Suprapubic skin (tissue), 4 donors: ENCODE measurements around the gene NOXO1. TPM values are rescaled to one million over a fixed set of nuclear protein-coding genes. Genes with fewer than 3 reads are reported as not detected.
A peak's percentile ranks its signal among the peaks of the same experiment; 100 is the strongest.

Experiments
- DNase-seq, 2 donors: peaks; one replicate each; pipeline ENCODE4 v3.0.0-alpha.2; 2019; ENCODE audit warnings: low spot score in 2 of 2
- H3K27ac ChIP-seq: fragments of 200-600 bp; sonication (generic); one replicate; pipeline ENCODE4 v1.5.1; 2019
- H3K27me3 ChIP-seq: fragments of 200-600 bp; sonication (generic); one replicate; pipeline ENCODE4 v1.5.1; 2019
- H3K36me3 ChIP-seq: fragments of 200-600 bp; sonication (generic); one replicate; pipeline ENCODE4 v1.5.1; 2019
- H3K4me1 ChIP-seq: fragments of 200-600 bp; sonication (generic); one replicate; pipeline ENCODE4 v1.5.1; 2019
- H3K4me3 ChIP-seq: fragments of 200-600 bp; sonication (generic); one replicate; pipeline ENCODE4 v1.5.1; 2019; ENCODE audit warnings: mild to moderate bottlenecking
- H3K9me3 ChIP-seq: fragments of 200-600 bp; sonication (generic); one replicate; pipeline ENCODE4 v1.5.1; 2019
- CTCF ChIP-seq, 2 donors: fragments of 200-600 bp in 1 of 2; fragments of 450-650 bp in 1 of 2; sonication (generic) in 1 of 2; IDR thresholded peaks; one replicate each; pipeline ENCODE4 v1.5.1; 2016 to 2019; ENCODE audit warnings: antibody characterized with exemption in 2 of 2, mild to moderate bottlenecking in 1 of 2, moderate library complexity in 1 of 2
- EP300 ChIP-seq: sonication (generic); formaldehyde crosslinking; IDR thresholded peaks from one replicate; pipeline ENCODE4 v1.6.1; 2017; ENCODE audit warnings: antibody characterized with exemption
- POLR2A ChIP-seq, 2 donors: fragments of 450-650 bp; IDR thresholded peaks; one replicate each; pipeline ENCODE4 v1.6.1; 2017; ENCODE audit warnings: antibody characterized with exemption in 2 of 2, mild to moderate bottlenecking in 2 of 2, moderate library complexity in 2 of 2
- POLR2AphosphoS5 ChIP-seq, 3 donors: sonication (generic); formaldehyde crosslinking; IDR thresholded peaks; one replicate each; pipeline ENCODE4 v1.6.1; 2017; ENCODE audit warnings: antibody characterized with exemption in 3 of 3
- WGBS: methylation state at CpG from one replicate; pipeline ENCODE4 v1.1.5; 2018; 5-methylcytosine and 5-hydroxymethylcytosine counted together
- total RNA-seq, 4 donors: library from RNA; depleted of rRNA; stranded (reverse); fragments of >200 nt; gene quantifications; one replicate each; pipeline ENCODE4 v1.1.0, GENCODE V29; 2016

The NOXO1 gene
- total RNA-seq, 4 donors from 2014 or later: 1.1 to 3.1 (median 2.0) TPM; not detected in 1

- Histone ChIP-seq H3K9me3 (no peaks in the 10 kb centered on the region), H3K4me1 (peaks cover 17% of the 10 kb centered on the region), H3K27me3 (no peaks in the 10 kb centered on the region), H3K36me3 (peaks cover 45% of the 10 kb centered on the region), H3K4me3 (no peak overlapping the region), H3K27ac (peak overlapping the region; percentile 6)
- 92% methylated on average over 5 of the region's 10 CpGs for WGBS
- DNase-seq: no peak
- TF ChIP-seq POLR2A (IDR thresholded peaks at IDR 0.05) (no peak), CTCF (IDR thresholded peaks at IDR 0.05) (no peak), EP300 (no peak), POLR2AphosphoS5 (IDR thresholded peaks at IDR 0.05) (no peak)
Measured at GRCh38 chr16:1938316-1938715, 43.0 kb downstream of the NOXO1 start.

GRCh38 chr16:1936945-1937479 is 44.3 kb downstream of the NOXO1 start:
- Histone ChIP-seq H3K4me3 (no peak overlapping the region), H3K36me3 (peaks cover 45% of the 10 kb centered on the region), H3K27me3 (no peaks in the 10 kb centered on the region), H3K9me3 (no peaks in the 10 kb centered on the region), H3K4me1 (peaks cover 8% of the 10 kb centered on the region), H3K27ac (no peak overlapping the region)
- TF ChIP-seq POLR2A (IDR thresholded peaks at IDR 0.05): no peak
- TF ChIP-seq CTCF (IDR thresholded peaks at IDR 0.05): no peak
- no peak for TF ChIP-seq EP300
- TF ChIP-seq POLR2AphosphoS5 (IDR thresholded peaks at IDR 0.05): no peak
- DNase-seq: no peak
- 97% methylated on average over 11 of the region's 11 CpGs for WGBS

- Histone ChIP-seq H3K27me3 (no peaks in the 10 kb centered on the region), H3K27ac (no peak overlapping the region), H3K4me1 (peaks cover 18% of the 10 kb centered on the region), H3K36me3 (peaks cover 14% of the 10 kb centered on the region), H3K4me3 (no peak overlapping the region), H3K9me3 (no peaks in the 10 kb centered on the region)
- 69% methylated on average over 22 of the region's 23 CpGs for WGBS
- no peak for TF ChIP-seq EP300
- no peak for TF ChIP-seq CTCF (IDR thresholded peaks at IDR 0.05)
- no peak for TF ChIP-seq POLR2A (IDR thresholded peaks at IDR 0.05)
- TF ChIP-seq POLR2AphosphoS5 (IDR thresholded peaks at IDR 0.05): no peak
- DNase-seq: no peak
Measured at GRCh38 chr16:1933097-1933661, 48.1 kb downstream of the NOXO1 start.

GRCh38 chr16:1932050-1933028 is 48.9 kb downstream of the NOXO1 start:
- H3K4me1 ChIP-seq: peaks cover 18% of the 10 kb centered on the region
- no peak for DNase-seq
- no peak overlapping the region for H3K27ac ChIP-seq
- H3K27me3 ChIP-seq: no peaks in the 10 kb centered on the region
- H3K4me3 ChIP-seq: no peak overlapping the region
- TF ChIP-seq POLR2AphosphoS5 (IDR thresholded peaks at IDR 0.05) (no peak), EP300 (no peak), POLR2A (IDR thresholded peaks at IDR 0.05) (no peak), CTCF (IDR thresholded peaks at IDR 0.05) (no peak)
- WGBS: 58% methylated on average over 6 of the region's 19 CpGs
- H3K36me3 ChIP-seq: peaks cover 6% of the 10 kb centered on the region
- H3K9me3 ChIP-seq: no peaks in the 10 kb centered on the region

- WGBS: 59% methylated on average over 6 of the region's 10 CpGs
- TF ChIP-seq POLR2AphosphoS5 (IDR thresholded peaks at IDR 0.05): no peak
- no peak for TF ChIP-seq EP300
- TF ChIP-seq POLR2A (IDR thresholded peaks at IDR 0.05): no peak
- no peak for TF ChIP-seq CTCF (IDR thresholded peaks at IDR 0.05)
- no peak for DNase-seq
- Histone ChIP-seq H3K27me3 (no peaks in the 10 kb centered on the region), H3K9me3 (no peaks in the 10 kb centered on the region), H3K27ac (no peak overlapping the region), H3K4me3 (no peak overlapping the region), H3K4me1 (peaks cover 18% of the 10 kb centered on the region), H3K36me3 (no peaks in the 10 kb centered on the region)
Measured at GRCh38 chr16:1930338-1930720, 50.9 kb downstream of the NOXO1 start.
